ENCODE results near the gene ABCB9. TPM values are rescaled to one million over a fixed set of nuclear protein-coding genes. Genes with fewer than 3 reads are reported as not detected.

Gene ABCB9
- total and polyA plus RNA-seq, 2 of the 8 experiments (the other 6 are each of a cell fraction or from before 2014, with no cell fraction given): 3.8 to 8.0 TPM

- Histone ChIP-seq H2AK5ac (ENCODE audit: low read depth, low read length) (no peak overlapping the region), H3K56ac (replicated peaks; ENCODE audit: insufficient read length, low read depth, low read length) (peak overlapping the region; percentile 39), H4K8ac (ENCODE audit: extremely low read depth, insufficient read depth, low read length) (peak overlapping the region; percentile 89), H3K79me1 (ENCODE audit: low read depth, low read length) (no peaks in the 10 kb centered on the region; the same call in 1 of the 2 replicates), H2BK120ac (replicated peaks; ENCODE audit: low read depth, low read length) (no peak overlapping the region), H3K27ac (ENCODE audit: low read depth, low read length) (no peak overlapping the region), H2BK12ac (ENCODE audit: low read depth, low read length) (0 out of 2 replicates have a peak overlapping the region, but pooled peaks have one; percentile 39), H4K91ac (replicated peaks; ENCODE audit: insufficient read length, low read length) (no peak overlapping the region), H3K18ac (ENCODE audit: extremely low read depth, low read length) (no peak overlapping the region), H3K79me2 (ENCODE audit: control insufficient read depth in 1 of 2, insufficient read depth in 2 of 2, low read length in 2 of 2) (peaks cover 0 to 32% of the 10 kb centered on the region in 2 experiments; a peak in 2 of 4 replicates), H2BK5ac (ENCODE audit: low read depth, low read length) (no peak overlapping the region), H2BK20ac (ENCODE audit: low read length) (no peak overlapping the region), H3K9ac (replicated peaks in 1 of 4; ENCODE audit: extremely low read depth in 1 of 4, low read depth in 3 of 4, low read length in 3 of 4) (peak overlapping the region in 3 of 4 experiments; percentile 62 to 75 (median 69); a peak in 6 of 7 replicates), H2BK15ac (ENCODE audit: low read length) (no peak overlapping the region; the same call in 1 of the 2 replicates), H3K4ac (replicated peaks; ENCODE audit: insufficient read length, low read depth, low read length) (no peak overlapping the region), H3K23ac (ENCODE audit: insufficient read length) (no peak overlapping the region), H2AFZ (ENCODE audit: low read length) (no peak overlapping the region), H3K4me3 (ENCODE audit: extremely low read depth in 1 of 4, insufficient read depth in 2 of 4, low read depth in 3 of 4, low read length in 4 of 4) (peak overlapping the region; percentile 46 to 91 (median 74)), H4K5ac (ENCODE audit: insufficient read length, low read depth, low read length) (no peak overlapping the region), H3K9me3 (ENCODE audit: insufficient read depth in 2 of 2, low read depth in 1 of 2, low read length in 1 of 2) (no peaks in the 10 kb centered on the region), H3K36me3 (ENCODE audit: control insufficient read depth in 2 of 4, insufficient read depth in 4 of 4, low read length in 3 of 4) (no peaks in the 10 kb centered on the region), H3K4me1 (replicated peaks in 1 of 4; ENCODE audit: control insufficient read depth in 3 of 4, insufficient read depth in 4 of 4, low read length in 3 of 4) (peaks cover 5 to 19% (median 7%) of the 10 kb centered on the region in 4 experiments; a peak in 6 of 7 replicates), H3K4me2 (ENCODE audit: insufficient read depth in 1 of 2, low read depth in 2 of 2, low read length in 2 of 2) (peak overlapping the region; percentile 69 to 94), H3K27me3 (replicated peaks in 1 of 4; ENCODE audit: control insufficient read depth in 3 of 4, extremely low read depth in 1 of 4, insufficient read depth in 3 of 4, low read length in 3 of 4) (peaks cover 3 to 28% (median 20%) of the 10 kb centered on the region in 4 experiments), H3K23me2 (ENCODE audit: low read depth, low read length) (peaks cover 4% of the 10 kb centered on the region; the same call in 1 of the 2 replicates), H4K20me1 (replicated peaks in 1 of 2; ENCODE audit: control insufficient read depth in 1 of 2, insufficient read depth in 2 of 2, low read length in 2 of 2) (peaks cover 4 to 9% of the 10 kb centered on the region in 2 experiments), H3K14ac (ENCODE audit: insufficient read length) (no peak overlapping the region)
- POLR2A ChIA-PET (ENCODE audit: partially characterized antibody): interaction anchor here (0.7 to 1.7 kb wide), 4 partner anchors 9 to 226 kb away, joined by 3 to 4 read pairs (median 3); no protein-coding TSS in a partner anchor
- FAIRE-seq (no peak), DNase-seq (ENCODE audit: low read depth in 1 of 2, low spot score in 2 of 2) (no peak)
- TF ChIP-seq KDM1A (IDR thresholded peaks at IDR 0.05; ENCODE audit: borderline replicate concordance, low read length): no peak
- no peak for TF ChIP-seq POU5F1 (IDR thresholded peaks at IDR 0.05; ENCODE audit: low read depth, low read length)
- no peak for TF ChIP-seq NANOG (IDR thresholded peaks at IDR 0.05; ENCODE audit: insufficient read depth, low read depth, low read length, poor library complexity, severe bottlenecking)
- no peak for TF ChIP-seq MAFK (IDR thresholded peaks at IDR 0.05; ENCODE audit: low read depth, low read length)
- no peak for TF ChIP-seq CHD2 (IDR thresholded peaks at IDR 0.05; ENCODE audit: low read length)
- CTCF ChIA-PET (ENCODE audit: partially characterized antibody): interaction anchor here (1.2 to 2.7 kb wide), 3 partner anchors 28 to 57 kb away, joined by 3 to 8 read pairs (median 7); no protein-coding TSS in a partner anchor
- WGBS, 2 experiments (ENCODE audit: extremely low coverage in 1 of 2, insufficient coverage in 1 of 2, insufficient read length in 1 of 2, insufficient replicate concordance in 2 of 2, low coverage in 1 of 2, low lambda C conversion rate in 2 of 2, missing lambda C conversion rate in 1 of 2): 25% methylated on average over 9 of the region's 9 CpGs; no CpG with 5 or more reads in 1 of the 2 experiments
Observed at GRCh38 chr12:122895320-122895703, 71.0 kb downstream of the ABCB9 start.

Data from H1 (cell line).